Loucy (cell line): ENCODE data around the gene MAML2.

Source experiments
- H2AFZ ChIP-seq: fragments of 200-600 bp; sonication (generic); 2 replicates; pipeline ENCODE4 v1.6.0; 2016; ENCODE audit warnings: antibody characterized with exemption, mild to moderate bottlenecking, low read length, moderate library complexity
- H3F3A ChIP-seq: fragments of 200-600 bp; 2 replicates; pipeline ENCODE4 v1.6.0; 2016; ENCODE audit warnings: antibody characterized with exemption, low read depth, mild to moderate bottlenecking
- H3K27me3 ChIP-seq: fragments of 200-600 bp; sonication (generic); 2 replicates; pipeline ENCODE4 v1.6.1; 2014; ENCODE audit warnings: low read length, mild to moderate bottlenecking; ENCODE audit not compliant: insufficient read depth, poor library complexity, severe bottlenecking
- H3K36me3 ChIP-seq: fragments of 200-600 bp; sonication (generic); 2 replicates; pipeline ENCODE4 v1.6.1; 2016; ENCODE audit warnings: low read length; ENCODE audit not compliant: insufficient read depth
- H3K4me1 ChIP-seq: fragments of 200-600 bp; sonication (generic); 2 replicates; pipeline ENCODE4 v1.5.1; 2014; ENCODE audit warnings: low read length, mild to moderate bottlenecking; ENCODE audit not compliant: insufficient read depth, poor library complexity, severe bottlenecking
- H3K4me2 ChIP-seq: fragments of 200-600 bp; sonication (generic); 2 replicates; pipeline ENCODE4 v1.6.0; 2014; ENCODE audit warnings: antibody characterized with exemption, low read length, low read depth, mild to moderate bottlenecking; ENCODE audit not compliant: poor library complexity, severe bottlenecking
- H3K4me3 ChIP-seq: fragments of 200-600 bp; sonication (generic); 2 replicates; pipeline ENCODE4 v1.5.1; 2014; ENCODE audit warnings: low read length, mild to moderate bottlenecking, mixed read lengths; ENCODE audit not compliant: poor library complexity, severe bottlenecking
- H3K79me2 ChIP-seq: fragments of 200-600 bp; sonication (generic); 2 replicates; pipeline ENCODE4 v1.6.1; 2014; ENCODE audit warnings: low read length; ENCODE audit not compliant: insufficient read depth
- H3K9ac ChIP-seq: fragments of 200-600 bp; sonication (generic); 2 replicates; pipeline ENCODE4 v1.6.0; 2014; ENCODE audit warnings: mild to moderate bottlenecking, low read depth, low read length, moderate library complexity; ENCODE audit not compliant: poor library complexity, severe bottlenecking
- H3K9me2 ChIP-seq: fragments of 200-600 bp; sonication (generic); replicated peaks from 2 replicates; pipeline ENCODE4 v1.6.1; 2016; ENCODE audit warnings: low read depth, low read length, mixed read lengths
- H3K9me3 ChIP-seq: fragments of 200-600 bp; sonication (generic); 2 replicates; pipeline ENCODE4 v1.6.1; 2014; ENCODE audit warnings: mild to moderate bottlenecking, antibody characterized with exemption, low read length, low read depth; ENCODE audit not compliant: insufficient read depth
- H4K20me1 ChIP-seq: fragments of 200-600 bp; sonication (generic); 2 replicates; pipeline ENCODE4 v1.6.0; 2014; ENCODE audit warnings: antibody characterized with exemption, low read length, mild to moderate bottlenecking; ENCODE audit not compliant: insufficient read depth, poor library complexity, severe bottlenecking
- CTCF ChIP-seq: fragments of 200-600 bp; sonication (generic); conservative IDR thresholded peaks from 2 replicates; pipeline ENCODE4 v1.5.1; 2014; ENCODE audit warnings: mild to moderate bottlenecking, antibody characterized with exemption, low read length
- EZH2phosphoT487 ChIP-seq: fragments of 200-600 bp; IDR thresholded peaks from 2 replicates; pipeline ENCODE4 v1.6.1; 2018; ENCODE audit warnings: antibody characterized with exemption, mild to moderate bottlenecking, moderate library complexity, borderline replicate concordance

MAML2 gene

GRCh38 chr11:96333191-96333719, 9.7 kb downstream of the MAML2 start:
- no peaks in the 10 kb centered on the region for H3K79me2 ChIP-seq

DNA sequence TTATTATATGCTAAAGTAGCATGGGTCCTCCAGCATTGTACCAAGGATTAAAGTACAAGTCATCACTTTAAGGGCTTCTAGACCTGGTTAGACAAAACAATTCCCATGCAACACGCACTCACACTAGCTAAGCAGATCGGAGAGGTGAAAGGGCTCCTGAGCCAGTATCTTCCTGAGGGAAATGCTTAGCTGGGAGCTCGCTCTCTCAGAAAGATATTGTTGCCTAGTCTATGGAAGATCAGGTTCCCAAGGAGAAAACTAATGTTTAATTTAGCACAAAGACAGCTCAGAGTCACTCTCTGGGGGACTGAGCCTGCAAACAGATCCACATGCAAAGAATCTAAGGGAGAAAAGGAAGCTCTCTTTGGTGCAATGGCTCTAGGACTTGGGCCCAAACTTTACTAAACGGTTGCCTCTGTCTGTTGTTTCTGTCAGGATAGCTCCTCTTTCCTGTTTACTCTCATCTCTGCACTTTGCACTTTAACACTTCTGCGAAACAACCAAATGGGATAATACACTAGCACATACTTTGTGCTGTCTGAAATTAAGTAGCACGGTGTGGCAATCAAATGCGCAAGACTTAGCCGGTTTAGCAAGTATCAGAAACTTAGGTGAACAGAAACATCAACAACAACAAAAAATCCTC, 10.7 kb downstream of the MAML2 start:
- Histone ChIP-seq H3K79me2 (no peaks in the 10 kb centered on the region), H3K9ac (no peak overlapping the region), H3K4me1 (no peaks in the 10 kb centered on the region), H3K4me3 (no peak overlapping the region), H3K9me2 (no peaks in the 10 kb centered on the region), H3K9me3 (no peaks in the 10 kb centered on the region), H3K27me3 (no peaks in the 10 kb centered on the region), H4K20me1 (no peaks in the 10 kb centered on the region), H3K4me2 (no peak overlapping the region), H2AFZ (no peak overlapping the region), H3F3A (no peaks in the 10 kb centered on the region), H3K36me3 (no peaks in the 10 kb centered on the region)
- TF ChIP-seq EZH2phosphoT487, result no peak

More at GRCh38 chr11:96333191-96333719, 9.7 kb downstream of the MAML2 start:
- Histone ChIP-seq H3K36me3 (no peaks in the 10 kb centered on the region), H3K27me3 (no peaks in the 10 kb centered on the region), H3K4me1 (peaks cover 5% of the 10 kb centered on the region), H3K9ac (no peak overlapping the region), H3K9me2 (no peaks in the 10 kb centered on the region), H3K4me2 (no peak overlapping the region), H3K4me3 (no peak overlapping the region), H3K9me3 (no peaks in the 10 kb centered on the region), H4K20me1 (no peaks in the 10 kb centered on the region), H3F3A (no peaks in the 10 kb centered on the region), H2AFZ (no peak overlapping the region)
- TF ChIP-seq CTCF (no peak), EZH2phosphoT487 (no peak)

GRCh38 chr11:96331699-96332116, 11.3 kb downstream of the MAML2 start:
- H3K4me1 ChIP-seq, result no peaks in the 10 kb centered on the region
- H3K9me3 ChIP-seq, result no peaks in the 10 kb centered on the region
- no peaks in the 10 kb centered on the region for H3K79me2 ChIP-seq
- H3K36me3 ChIP-seq, result no peaks in the 10 kb centered on the region
- no peak overlapping the region for H3K4me3 ChIP-seq
- no peaks in the 10 kb centered on the region for H3K27me3 ChIP-seq
- H2AFZ ChIP-seq, result no peak overlapping the region
- H3K4me2 ChIP-seq, result no peak overlapping the region
- H4K20me1 ChIP-seq, result no peaks in the 10 kb centered on the region
- no peaks in the 10 kb centered on the region for H3K9me2 ChIP-seq
- no peaks in the 10 kb centered on the region for H3F3A ChIP-seq
- no peak overlapping the region for H3K9ac ChIP-seq
- TF ChIP-seq EZH2phosphoT487 (no peak), CTCF (no peak)

DNA sequence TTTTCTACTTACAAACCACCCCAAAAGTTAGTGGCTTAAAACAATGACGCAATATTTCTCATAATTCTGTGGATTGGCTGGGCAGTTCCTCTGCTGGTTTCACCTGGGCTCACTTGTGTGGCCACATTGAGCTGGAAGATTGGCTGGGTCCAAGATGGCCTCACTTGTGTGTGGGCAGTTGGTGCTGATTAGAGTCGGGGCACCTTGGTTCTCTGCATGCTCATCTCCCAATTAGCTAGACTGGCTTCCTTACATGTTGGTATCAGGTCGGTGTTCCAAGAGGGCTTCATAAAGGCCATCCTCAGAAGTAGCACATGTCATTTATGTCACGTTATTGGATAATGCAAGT, 12.5 kb downstream of the MAML2 start:
- H3K9me2 ChIP-seq, result no peaks in the 10 kb centered on the region
- no peak overlapping the region for H2AFZ ChIP-seq
- H3K4me2 ChIP-seq, result no peak overlapping the region
- H4K20me1 ChIP-seq, result no peaks in the 10 kb centered on the region
- no peaks in the 10 kb centered on the region for H3K9me3 ChIP-seq
- no peaks in the 10 kb centered on the region for H3K4me1 ChIP-seq
- no peaks in the 10 kb centered on the region for H3K36me3 ChIP-seq
- H3K9ac ChIP-seq, result no peak overlapping the region
- H3F3A ChIP-seq, result no peaks in the 10 kb centered on the region
- no peaks in the 10 kb centered on the region for H3K79me2 ChIP-seq
- no peaks in the 10 kb centered on the region for H3K27me3 ChIP-seq
- no peak for TF ChIP-seq CTCF
- no peak for TF ChIP-seq EZH2phosphoT487
- no peak overlapping the region for H3K4me3 ChIP-seq
